Measurements from ENCODE around the gene PLD2.

PLD2 gene

GRCh38 chr17:4858068-4858881 lies 51.3 kb downstream of the PLD2 start:
- H3K27ac ChIP-seq = peak overlapping the region; percentile 99
- DNase-seq (ENCODE audit: low spot score) = no peak
- CTCF ChIA-PET = interaction anchor here (0.6 to 1.8 kb wide), 2 partner anchors 68 to 247 kb away, joined by 5 to 10 read pairs; no protein-coding TSS in a partner anchor
- no peak for TF ChIP-seq CTCF (conservative IDR thresholded peaks at IDR 0.05; ENCODE audit: low read depth)
- POLR2A ChIA-PET (ENCODE audit: low non-redundant PET) = no interaction called here

GRCh38 chr17:4858882-4859260 lies 51.9 kb downstream of the PLD2 start:
- CTCF ChIA-PET = interaction anchor here (1.8 kb wide), 1 partner anchor 69 kb away, joined by 10 read pairs; no protein-coding TSS in a partner anchor
- peak overlapping the region; percentile 99 for H3K27ac ChIP-seq
- TF ChIP-seq CTCF (conservative IDR thresholded peaks at IDR 0.05; ENCODE audit: low read depth) = no peak
- DNase-seq (ENCODE audit: low spot score) = peak; percentile 87
- POLR2A ChIA-PET (ENCODE audit: low non-redundant PET) = no interaction called here

GRCh38 chr17:4859816-4860625 lies 53.1 kb downstream of the PLD2 start:
- DNase-seq (ENCODE audit: low spot score) = no peak
- ChIA-PET POLR2A (ENCODE audit: low non-redundant PET) (no interaction called here), CTCF (interaction anchor here (0.5 to 1.2 kb wide), 5 partner anchors 21 to 966 kb away, joined by 3 to 7 read pairs (median 3); partner anchors contain the start of gene ARRB2)
- no peak for TF ChIP-seq CTCF (conservative IDR thresholded peaks at IDR 0.05; ENCODE audit: low read depth)
- H3K27ac ChIP-seq = peak overlapping the region; percentile 99

- POLR2A ChIA-PET (ENCODE audit: low non-redundant PET) = interaction anchor here (1.4 kb wide), 1 partner anchor 70 kb away, joined by 3 read pairs; no protein-coding TSS in a partner anchor
- CTCF ChIA-PET = interaction anchor here (0.5 to 1.2 kb wide), 4 partner anchors 21 to 966 kb away, joined by 3 to 7 read pairs (median 4); partner anchors contain the start of gene ARRB2
- peak overlapping the region; percentile 99 for H3K27ac ChIP-seq
- no peak for TF ChIP-seq CTCF (conservative IDR thresholded peaks at IDR 0.05; ENCODE audit: low read depth)
- DNase-seq (ENCODE audit: low spot score) = no peak
Measured at GRCh38 chr17:4860651-4861050, 53.7 kb downstream of the PLD2 start.

GRCh38 chr17:4861052-4861451 lies 54.1 kb downstream of the PLD2 start:
- POLR2A ChIA-PET (ENCODE audit: low non-redundant PET) = interaction anchor here (1.4 kb wide), 1 partner anchor 71 kb away, joined by 3 read pairs; no protein-coding TSS in a partner anchor

More at GRCh38 chr17:4861052-4861451, 54.1 kb downstream of the PLD2 start:
- TF ChIP-seq CTCF (conservative IDR thresholded peaks at IDR 0.05; ENCODE audit: low read depth) = no peak
- CTCF ChIA-PET = interaction anchor here (0.6 to 1.2 kb wide), 3 partner anchors 20 to 60 kb away, joined by 3 to 7 read pairs (median 3); no protein-coding TSS in a partner anchor
- H3K27ac ChIP-seq = peak overlapping the region; percentile 99
- DNase-seq (ENCODE audit: low spot score) = no peak
